ENCODE results near the gene DPT. TPM values are rescaled to one million over a fixed set of nuclear protein-coding genes. Genes with fewer than 3 reads are reported as not detected.
A peak's percentile ranks its signal among the peaks of the same experiment; 100 is the strongest.

DPT gene
- total RNA-seq (10 to 100 TPM; 10.7 to 28.6 TPM), polyA plus RNA-seq (ENCODE audit: insufficient read length in 6 of 6) (1 to 10 TPM in 3 of 6 donors, under 1 TPM in 3; 0.46 to 4.4 (median 1.4) TPM)
- long read RNA-seq, donor 1, result 0 reads
- long read RNA-seq, donor 2, result 0 reads
- long read RNA-seq, donor 3, partial matches to known transcripts, result 0 of 1 reads
- long read RNA-seq, donor 3, other reads (novel, unspliced or antisense), result 0 of 1 reads
- long read RNA-seq, donor 4, transcript DPT-201 (4 exons, 1,786 nt), result major isoform, 38 of 47 reads
- long read RNA-seq, donor 4, partial matches to known transcripts, result 1 of 47 reads
- long read RNA-seq, donor 4, other reads (novel, unspliced or antisense), result 8 of 47 reads
- long read RNA-seq, donor 5, partial matches to known transcripts, result 0 of 2 reads
- long read RNA-seq, donor 5, other reads (novel, unspliced or antisense), result 0 of 2 reads
- long read RNA-seq, donor 6, result 0 reads
- long read RNA-seq, donor 7, result 0 reads
- long read RNA-seq, donor 8, result 0 reads
- long read RNA-seq, donor 9, partial matches to known transcripts, result 0 of 1 reads
- long read RNA-seq, donor 9, other reads (novel, unspliced or antisense), result 0 of 1 reads
- long read RNA-seq, donor 10, transcript DPT-201 (4 exons, 1,786 nt), result major isoform, 31 of 33 reads
- long read RNA-seq, donor 10, partial matches to known transcripts, result 1 of 33 reads
- long read RNA-seq, donor 10, other reads (novel, unspliced or antisense), result 1 of 33 reads
- long read RNA-seq, donor 11, partial matches to known transcripts, result 0 of 2 reads
- long read RNA-seq, donor 11, other reads (novel, unspliced or antisense), result 0 of 2 reads
- long read RNA-seq, donor 12, transcript DPT-201 (4 exons, 1,786 nt), result major isoform, 5 of 5 reads
- long read RNA-seq, donor 12, partial matches to known transcripts, result 0 of 5 reads
- long read RNA-seq, donor 12, other reads (novel, unspliced or antisense), result 0 of 5 reads

DNA sequence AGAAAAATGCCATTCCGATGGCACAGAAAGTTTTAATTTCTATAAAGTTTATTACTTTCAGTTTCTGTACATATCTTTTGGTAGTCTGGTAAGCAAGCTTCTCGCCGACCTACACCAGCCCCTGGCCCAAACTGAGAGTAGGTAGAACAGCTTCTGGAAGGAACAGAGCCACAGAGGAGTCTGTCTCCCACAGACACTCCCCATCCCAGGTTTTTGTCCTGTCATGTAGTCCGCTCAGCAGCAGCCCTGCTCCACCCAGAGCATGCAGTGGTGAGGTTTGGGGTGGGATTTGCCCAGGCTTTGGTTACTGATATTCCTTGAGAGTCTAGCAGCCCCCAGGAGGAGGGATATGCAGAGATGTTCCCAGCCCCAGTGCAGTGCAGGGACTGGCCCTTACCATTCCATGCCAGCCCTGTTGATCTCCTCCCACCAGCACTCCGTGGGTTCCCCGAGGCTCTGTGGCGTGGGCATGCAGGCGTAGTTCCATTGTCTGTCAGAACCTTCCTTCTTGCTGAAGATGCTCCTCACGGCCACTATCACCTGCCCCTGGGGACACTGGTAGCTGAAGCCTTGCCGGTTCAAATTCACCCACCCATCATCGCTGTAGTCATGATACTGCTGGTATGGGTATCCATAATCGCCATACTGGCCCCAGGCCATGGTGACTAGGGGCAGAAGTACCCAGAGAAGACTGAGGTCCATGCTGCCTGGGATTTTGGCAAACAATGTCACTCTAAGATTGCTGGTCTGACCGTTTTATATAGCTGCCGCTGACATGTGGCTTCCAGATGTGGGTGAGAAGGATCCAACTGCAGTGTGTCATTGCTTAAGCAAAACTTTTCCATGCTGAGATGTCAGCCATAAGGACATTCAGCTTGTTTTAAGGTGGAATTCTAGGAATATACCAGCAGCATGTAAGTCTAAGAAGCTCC, at the start of gene DPT:
Gene DPT, minus strand, starts transcription at position 734 of the 932 bp plus-strand sequence. Its CDS starts 32 bp downstream, at position 702.
- no peaks in the 10 kb centered on the region for H3K9me3 ChIP-seq
- H3K27me3 ChIP-seq, result no peaks in the 10 kb centered on the region
- no peaks in the 10 kb centered on the region for H3K36me3 ChIP-seq
- ATAC-seq, result peak; percentile 42
- no peak within 1 kb of the TSS for H3K27ac ChIP-seq
- H3K4me3 ChIP-seq, result peak within 1 kb of the TSS in 1 of 2 donors; percentile 5
- no peaks in the 10 kb centered on the region for H3K4me1 ChIP-seq
- TF ChIP-seq, protein P1, sequence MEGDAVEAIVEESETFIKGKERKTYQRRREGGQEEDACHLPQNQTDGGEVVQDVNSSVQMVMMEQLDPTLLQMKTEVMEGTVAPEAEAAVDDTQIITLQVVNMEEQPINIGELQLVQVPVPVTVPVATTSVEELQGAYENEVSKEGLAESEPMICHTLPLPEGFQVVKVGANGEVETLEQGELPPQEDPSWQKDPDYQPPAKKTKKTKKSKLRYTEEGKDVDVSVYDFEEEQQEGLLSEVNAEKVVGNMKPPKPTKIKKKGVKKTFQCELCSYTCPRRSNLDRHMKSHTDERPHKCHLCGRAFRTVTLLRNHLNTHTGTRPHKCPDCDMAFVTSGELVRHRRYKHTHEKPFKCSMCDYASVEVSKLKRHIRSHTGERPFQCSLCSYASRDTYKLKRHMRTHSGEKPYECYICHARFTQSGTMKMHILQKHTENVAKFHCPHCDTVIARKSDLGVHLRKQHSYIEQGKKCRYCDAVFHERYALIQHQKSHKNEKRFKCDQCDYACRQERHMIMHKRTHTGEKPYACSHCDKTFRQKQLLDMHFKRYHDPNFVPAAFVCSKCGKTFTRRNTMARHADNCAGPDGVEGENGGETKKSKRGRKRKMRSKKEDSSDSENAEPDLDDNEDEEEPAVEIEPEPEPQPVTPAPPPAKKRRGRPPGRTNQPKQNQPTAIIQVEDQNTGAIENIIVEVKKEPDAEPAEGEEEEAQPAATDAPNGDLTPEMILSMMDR (IDR thresholded peaks at IDR 0.05), result no peak
- intact Hi-C loops (cut with DNase I), result no loop called here
- peak in 1 of 4 donors; percentile 47 for DNase-seq

DNA sequence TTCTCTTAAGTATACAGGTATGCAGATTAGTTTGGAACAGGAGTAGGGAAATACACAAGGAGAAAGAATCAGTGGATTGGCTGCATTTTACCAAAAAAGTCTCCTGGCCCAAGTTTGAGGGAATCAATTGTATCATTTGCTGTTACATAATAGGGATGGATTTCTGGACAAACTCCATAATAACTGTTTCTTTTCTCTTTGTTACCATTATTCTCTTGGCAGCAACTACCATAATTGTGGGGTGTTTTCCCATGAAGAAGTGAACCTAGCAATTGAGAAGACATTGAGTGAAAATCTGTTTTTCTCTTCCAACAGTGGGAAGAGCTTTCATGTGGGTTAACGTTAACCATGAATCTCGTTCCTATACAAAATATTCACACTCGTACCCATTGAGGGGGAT, 46.4 kb upstream of the DPT start:
- TF ChIP-seq, protein P1 (IDR thresholded peaks at IDR 0.05), result no peak
- intact Hi-C loops (cut with DNase I), result no loop called here
- Histone ChIP-seq H3K36me3 (no peaks in the 10 kb centered on the region), H3K27ac (no peak overlapping the region), H3K9me3 (no peaks in the 10 kb centered on the region), H3K4me1 (no peaks in the 10 kb centered on the region), H3K27me3 (no peaks in the 10 kb centered on the region), H3K4me3 (no peak overlapping the region)
- no peak for ATAC-seq
- no peak for DNase-seq

DNA sequence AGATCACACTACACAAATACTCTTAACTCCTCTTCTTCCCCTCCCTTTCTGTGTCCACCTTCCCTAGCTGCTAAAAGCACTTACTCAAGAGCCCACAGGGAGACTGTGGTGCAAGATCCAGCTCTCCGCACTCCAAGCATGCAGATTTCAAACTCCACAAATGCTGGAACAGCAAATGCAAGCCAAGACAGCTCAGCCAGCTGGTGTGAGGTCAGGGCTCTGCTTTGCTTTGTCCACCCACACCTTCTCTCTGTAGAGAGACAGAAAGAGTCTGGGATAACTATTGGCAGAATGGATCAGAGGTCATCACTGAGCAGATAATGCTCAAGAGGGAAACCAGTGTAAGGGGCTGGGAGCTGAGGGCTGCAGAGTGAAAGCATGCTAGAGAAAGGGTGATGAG, 45.2 kb upstream of the DPT start:
- peak; percentile 89 for ATAC-seq
- Histone ChIP-seq H3K27me3 (no peaks in the 10 kb centered on the region), H3K27ac (no peak overlapping the region), H3K36me3 (no peaks in the 10 kb centered on the region), H3K4me3 (no peak overlapping the region), H3K9me3 (no peaks in the 10 kb centered on the region), H3K4me1 (no peaks in the 10 kb centered on the region)
- TF ChIP-seq, protein P1 (IDR thresholded peaks at IDR 0.05), result no peak
- intact Hi-C loops (cut with DNase I), result no loop called here
- peak in 2 of 4 donors; percentile 36 to 39 for DNase-seq

DNA sequence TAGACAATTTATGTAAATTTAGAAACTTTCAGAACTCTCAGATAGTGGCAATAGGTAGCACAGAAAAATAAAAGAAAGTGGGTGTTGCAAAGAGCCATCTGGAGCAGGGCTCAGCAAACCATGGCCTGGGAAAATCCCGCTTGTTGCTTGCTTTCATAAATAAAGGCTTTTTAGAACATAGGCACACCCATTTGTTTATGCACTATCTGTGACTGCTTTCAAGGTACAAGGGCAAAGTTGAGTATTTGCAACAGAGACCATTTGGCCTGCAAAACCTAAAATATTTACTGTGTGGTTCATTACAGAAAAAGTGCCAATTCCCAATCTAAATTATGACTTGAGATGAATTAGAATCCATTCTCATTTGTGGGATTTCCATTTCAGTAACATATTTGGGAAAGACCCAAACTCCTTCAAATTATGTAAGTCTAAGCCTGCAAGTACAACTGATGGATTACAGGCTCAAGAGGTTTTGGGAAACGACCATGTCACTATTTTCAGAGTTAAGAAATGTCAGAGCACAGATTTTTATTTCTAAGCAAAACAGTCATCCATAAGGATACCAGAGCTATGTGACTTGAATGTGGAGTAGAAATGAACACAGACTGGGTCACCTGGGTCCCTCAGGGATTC, 43.5 kb upstream of the DPT start:
- intact Hi-C loops (cut with DNase I), result no loop called here
- no peak for ATAC-seq
- TF ChIP-seq, protein P1 (IDR thresholded peaks at IDR 0.05), result no peak

More for the DNA sequence above, 43.5 kb upstream of the DPT start:
- no peaks in the 10 kb centered on the region for H3K27me3 ChIP-seq
- no peak for DNase-seq
- H3K9me3 ChIP-seq, result no peaks in the 10 kb centered on the region
- H3K27ac ChIP-seq, result no peak overlapping the region
- peaks cover 0 to 2% of the 10 kb centered on the region in 2 donors for H3K4me1 ChIP-seq
- no peak overlapping the region for H3K4me3 ChIP-seq
- H3K36me3 ChIP-seq, result no peaks in the 10 kb centered on the region
